DOHH2 (cell line): ENCODE measurements around the gene PCYT1A.

Experiments
- EZH2phosphoT487 ChIP-seq: fragments of 200-600 bp; sonication (generic); IDR thresholded peaks from 2 replicates; pipeline ENCODE4 v1.6.1; 2017; ENCODE audit warnings: borderline replicate concordance, mild to moderate bottlenecking, antibody characterized with exemption, low read length, moderate library complexity, mixed read lengths
- TF ChIP-seq, protein P1 (sequence below): fragments of 200-600 bp; sonication (generic); IDR thresholded peaks from one replicate; pipeline ENCODE4 v1.5.1; 2014; ENCODE audit warnings: antibody characterized with exemption, mild to moderate bottlenecking, low read depth, low read length; ENCODE audit not compliant: poor library complexity, severe bottlenecking

DNA sequence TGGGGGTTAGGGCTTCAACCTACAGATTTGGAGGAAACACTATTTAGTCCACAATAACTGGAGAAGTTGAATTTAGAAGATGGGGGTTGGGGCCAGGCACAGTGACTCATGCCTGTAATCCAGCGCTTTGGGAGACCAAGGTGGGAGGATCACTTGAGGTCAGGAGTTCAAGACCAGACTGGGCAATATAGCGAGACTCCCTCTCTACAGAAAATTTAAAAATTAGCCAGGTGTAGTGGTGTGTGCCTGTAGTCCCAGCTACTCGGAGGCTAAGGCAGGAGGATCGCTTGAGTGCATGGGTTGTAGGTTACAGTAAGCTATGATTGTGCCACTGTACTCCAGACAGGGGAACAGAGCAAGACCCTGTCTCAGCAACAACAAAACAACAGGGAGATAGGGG is 35.5 kb upstream of the PCYT1A start:
- TF ChIP-seq, protein P1, sequence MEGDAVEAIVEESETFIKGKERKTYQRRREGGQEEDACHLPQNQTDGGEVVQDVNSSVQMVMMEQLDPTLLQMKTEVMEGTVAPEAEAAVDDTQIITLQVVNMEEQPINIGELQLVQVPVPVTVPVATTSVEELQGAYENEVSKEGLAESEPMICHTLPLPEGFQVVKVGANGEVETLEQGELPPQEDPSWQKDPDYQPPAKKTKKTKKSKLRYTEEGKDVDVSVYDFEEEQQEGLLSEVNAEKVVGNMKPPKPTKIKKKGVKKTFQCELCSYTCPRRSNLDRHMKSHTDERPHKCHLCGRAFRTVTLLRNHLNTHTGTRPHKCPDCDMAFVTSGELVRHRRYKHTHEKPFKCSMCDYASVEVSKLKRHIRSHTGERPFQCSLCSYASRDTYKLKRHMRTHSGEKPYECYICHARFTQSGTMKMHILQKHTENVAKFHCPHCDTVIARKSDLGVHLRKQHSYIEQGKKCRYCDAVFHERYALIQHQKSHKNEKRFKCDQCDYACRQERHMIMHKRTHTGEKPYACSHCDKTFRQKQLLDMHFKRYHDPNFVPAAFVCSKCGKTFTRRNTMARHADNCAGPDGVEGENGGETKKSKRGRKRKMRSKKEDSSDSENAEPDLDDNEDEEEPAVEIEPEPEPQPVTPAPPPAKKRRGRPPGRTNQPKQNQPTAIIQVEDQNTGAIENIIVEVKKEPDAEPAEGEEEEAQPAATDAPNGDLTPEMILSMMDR = no peak
- TF ChIP-seq EZH2phosphoT487 = no peak
